ENCODE measurements around the gene RXRA.

The RXRA gene

GRCh38 chr9:134477342-134477925, 151.2 kb downstream of the RXRA start:
- Histone ChIP-seq H3K4me1 (ENCODE audit: control insufficient read depth, low read depth, low read length) (no peaks in the 10 kb centered on the region), H3K9ac (ENCODE audit: low read length) (no peak overlapping the region), H3K27me3 (ENCODE audit: control insufficient read depth, insufficient read depth, low read length) (no peaks in the 10 kb centered on the region), H3K4me3 (ENCODE audit: low read length) (no peak overlapping the region), H3K36me3 (ENCODE audit: control insufficient read depth, low read depth, low read length) (no peaks in the 10 kb centered on the region), H3K27ac (ENCODE audit: low read length) (no peak overlapping the region), H3K9me3 (ENCODE audit: control insufficient read depth, low read depth, low read length) (no peaks in the 10 kb centered on the region)

GRCh38 chr9:134477927-134478326, 151.7 kb downstream of the RXRA start:
- Histone ChIP-seq H3K9me3 (ENCODE audit: control insufficient read depth, low read depth, low read length) (no peaks in the 10 kb centered on the region), H3K27ac (ENCODE audit: low read length) (no peak overlapping the region), H3K9ac (ENCODE audit: low read length) (no peak overlapping the region)

GRCh38 chr9:134481762-134482161, 155.5 kb downstream of the RXRA start:
- Histone ChIP-seq H3K9me3 (ENCODE audit: control insufficient read depth, low read depth, low read length) (no peaks in the 10 kb centered on the region), H3K36me3 (ENCODE audit: control insufficient read depth, low read depth, low read length) (no peaks in the 10 kb centered on the region), H3K4me3 (ENCODE audit: low read length) (no peak overlapping the region), H3K27ac (ENCODE audit: low read length) (no peak overlapping the region), H3K4me1 (ENCODE audit: control insufficient read depth, low read depth, low read length) (no peaks in the 10 kb centered on the region), H3K27me3 (ENCODE audit: control insufficient read depth, insufficient read depth, low read length) (no peaks in the 10 kb centered on the region), H3K9ac (ENCODE audit: low read length) (no peak overlapping the region)

More at GRCh38 chr9:134477927-134478326, 151.7 kb downstream of the RXRA start:
- Histone ChIP-seq H3K4me1 (ENCODE audit: control insufficient read depth, low read depth, low read length) (no peaks in the 10 kb centered on the region), H3K36me3 (ENCODE audit: control insufficient read depth, low read depth, low read length) (no peaks in the 10 kb centered on the region), H3K4me3 (ENCODE audit: low read length) (no peak overlapping the region), H3K27me3 (ENCODE audit: control insufficient read depth, insufficient read depth, low read length) (no peaks in the 10 kb centered on the region)

GRCh38 chr9:134482226-134482625, 156.0 kb downstream of the RXRA start:
- no peak overlapping the region for H3K27ac ChIP-seq (ENCODE audit: low read length)
- no peaks in the 10 kb centered on the region for H3K36me3 ChIP-seq (ENCODE audit: control insufficient read depth, low read depth, low read length)
- H3K4me3 ChIP-seq (ENCODE audit: low read length), result no peak overlapping the region
- H3K9me3 ChIP-seq (ENCODE audit: control insufficient read depth, low read depth, low read length), result no peaks in the 10 kb centered on the region
- no peaks in the 10 kb centered on the region for H3K4me1 ChIP-seq (ENCODE audit: control insufficient read depth, low read depth, low read length)
- H3K27me3 ChIP-seq (ENCODE audit: control insufficient read depth, insufficient read depth, low read length), result no peaks in the 10 kb centered on the region
- no peak overlapping the region for H3K9ac ChIP-seq (ENCODE audit: low read length)

GRCh38 chr9:134483361-134484184, 157.3 kb downstream of the RXRA start:
- no peaks in the 10 kb centered on the region for H3K27me3 ChIP-seq (ENCODE audit: control insufficient read depth, insufficient read depth, low read length)
- no peaks in the 10 kb centered on the region for H3K36me3 ChIP-seq (ENCODE audit: control insufficient read depth, low read depth, low read length)
- H3K9me3 ChIP-seq (ENCODE audit: control insufficient read depth, low read depth, low read length), result no peaks in the 10 kb centered on the region
- H3K9ac ChIP-seq (ENCODE audit: low read length), result no peak overlapping the region
- no peaks in the 10 kb centered on the region for H3K4me1 ChIP-seq (ENCODE audit: control insufficient read depth, low read depth, low read length)
- H3K27ac ChIP-seq (ENCODE audit: low read length), result no peak overlapping the region
- no peak overlapping the region for H3K4me3 ChIP-seq (ENCODE audit: low read length)

GRCh38 chr9:134484479-134484878, 158.2 kb downstream of the RXRA start:
- Histone ChIP-seq H3K27me3 (ENCODE audit: control insufficient read depth, insufficient read depth, low read length) (no peaks in the 10 kb centered on the region), H3K36me3 (ENCODE audit: control insufficient read depth, low read depth, low read length) (no peaks in the 10 kb centered on the region), H3K9me3 (ENCODE audit: control insufficient read depth, low read depth, low read length) (no peaks in the 10 kb centered on the region), H3K9ac (ENCODE audit: low read length) (no peak overlapping the region), H3K27ac (ENCODE audit: low read length) (no peak overlapping the region), H3K4me1 (ENCODE audit: control insufficient read depth, low read depth, low read length) (no peaks in the 10 kb centered on the region), H3K4me3 (ENCODE audit: low read length) (no peak overlapping the region)

GRCh38 chr9:134485653-134486052, 159.4 kb downstream of the RXRA start:
- Histone ChIP-seq H3K4me1 (ENCODE audit: control insufficient read depth, low read depth, low read length) (no peaks in the 10 kb centered on the region), H3K4me3 (ENCODE audit: low read length) (no peak overlapping the region), H3K27ac (ENCODE audit: low read length) (no peak overlapping the region), H3K27me3 (ENCODE audit: control insufficient read depth, insufficient read depth, low read length) (no peaks in the 10 kb centered on the region), H3K36me3 (ENCODE audit: control insufficient read depth, low read depth, low read length) (no peaks in the 10 kb centered on the region), H3K9me3 (ENCODE audit: control insufficient read depth, low read depth, low read length) (no peaks in the 10 kb centered on the region), H3K9ac (ENCODE audit: low read length) (no peak overlapping the region)

- no peak overlapping the region for H3K9ac ChIP-seq (ENCODE audit: low read length)
- H3K4me1 ChIP-seq (ENCODE audit: control insufficient read depth, low read depth, low read length), result no peaks in the 10 kb centered on the region
- no peaks in the 10 kb centered on the region for H3K36me3 ChIP-seq (ENCODE audit: control insufficient read depth, low read depth, low read length)
- no peak overlapping the region for H3K27ac ChIP-seq (ENCODE audit: low read length)
- H3K27me3 ChIP-seq (ENCODE audit: control insufficient read depth, insufficient read depth, low read length), result no peaks in the 10 kb centered on the region
- no peak overlapping the region for H3K4me3 ChIP-seq (ENCODE audit: low read length)
- no peaks in the 10 kb centered on the region for H3K9me3 ChIP-seq (ENCODE audit: control insufficient read depth, low read depth, low read length)
These were observed 159.9 kb downstream of the RXRA start for GRCh38 chr9:134486143-134486591.

- Histone ChIP-seq H3K4me3 (ENCODE audit: low read length) (no peak overlapping the region), H3K36me3 (ENCODE audit: control insufficient read depth, low read depth, low read length) (no peaks in the 10 kb centered on the region), H3K9me3 (ENCODE audit: control insufficient read depth, low read depth, low read length) (no peaks in the 10 kb centered on the region), H3K27me3 (ENCODE audit: control insufficient read depth, insufficient read depth, low read length) (no peaks in the 10 kb centered on the region), H3K4me1 (ENCODE audit: control insufficient read depth, low read depth, low read length) (no peaks in the 10 kb centered on the region), H3K9ac (ENCODE audit: low read length) (no peak overlapping the region), H3K27ac (ENCODE audit: low read length) (no peak overlapping the region)
These were observed 160.3 kb downstream of the RXRA start for GRCh38 chr9:134486596-134486995.

All from iPS-18a (cell line).